DOHH2 (cell line): ENCODE results near the gene NTMT1.

Experiments
- CTCF ChIP-seq: fragments of 200-600 bp; sonication (generic); IDR thresholded peaks from one replicate; pipeline ENCODE4 v1.5.1; 2014; ENCODE audit warnings: antibody characterized with exemption, mild to moderate bottlenecking, low read depth, low read length; ENCODE audit not compliant: poor library complexity, severe bottlenecking
- EZH2phosphoT487 ChIP-seq: fragments of 200-600 bp; sonication (generic); IDR thresholded peaks from 2 replicates; pipeline ENCODE4 v1.6.1; 2017; ENCODE audit warnings: borderline replicate concordance, mild to moderate bottlenecking, antibody characterized with exemption, low read length, moderate library complexity, mixed read lengths

GRCh38 chr9:129584136-129584535 is 41.8 kb upstream of the NTMT1 start:
- TF ChIP-seq EZH2phosphoT487 = no peak
- no peak for TF ChIP-seq CTCF
